Measurements from ENCODE around the gene NRG3.
"Not testable (repeated sequence)": the region's sequence is repeated elsewhere in the genome, so short reads cannot be mapped to it uniquely, and the experiment has no call there.

The NRG3 gene

GRCh38 chr10:81967716-81968115 is 92.7 kb downstream of the NRG3 start:
- no peak overlapping the region for H3K27ac Mint-ChIP-seq
- H3K4me3 Mint-ChIP-seq, result no peak overlapping the region
- no peaks in the 10 kb centered on the region for H3K4me1 Mint-ChIP-seq
- DNase-seq (ENCODE audit: low spot score in 2 of 2), result no peak
- H3K36me3 Mint-ChIP-seq, result no peaks in the 10 kb centered on the region
- no peak for ATAC-seq
- peaks cover 14% of the 10 kb centered on the region for H3K9me3 Mint-ChIP-seq

- no peak for ATAC-seq
- Mint-ChIP-seq H3K36me3 (no peaks in the 10 kb centered on the region), H3K4me1 (no peaks in the 10 kb centered on the region), H3K27ac (no peak overlapping the region), H3K9me3 (peaks cover 20% of the 10 kb centered on the region), H3K4me3 (no peak overlapping the region)
- DNase-seq (ENCODE audit: low spot score in 2 of 2), result no peak
Observed at GRCh38 chr10:81969136-81969535, 94.1 kb downstream of the NRG3 start.

GRCh38 chr10:81978238-81978637 is 103.2 kb downstream of the NRG3 start:
- H3K36me3 Mint-ChIP-seq, result no peaks in the 10 kb centered on the region
- DNase-seq (ENCODE audit: low spot score in 2 of 2), result no peak
- H3K27ac Mint-ChIP-seq, result no peak overlapping the region
- no peak for ATAC-seq
- peaks cover 24% of the 10 kb centered on the region for H3K9me3 Mint-ChIP-seq
- H3K4me3 Mint-ChIP-seq, result no peak overlapping the region
- no peaks in the 10 kb centered on the region for H3K4me1 Mint-ChIP-seq

GRCh38 chr10:81981724-81982123 is 106.7 kb downstream of the NRG3 start:
- H3K27ac Mint-ChIP-seq, result no peak overlapping the region
- no peak overlapping the region for H3K4me3 Mint-ChIP-seq
- H3K36me3 Mint-ChIP-seq, result no peaks in the 10 kb centered on the region
- peaks cover 11% of the 10 kb centered on the region for H3K9me3 Mint-ChIP-seq
- ATAC-seq, result no peak
- H3K4me1 Mint-ChIP-seq, result no peaks in the 10 kb centered on the region
- DNase-seq (ENCODE audit: low spot score in 2 of 2), result no peak

GRCh38 chr10:81984428-81984827 is 109.4 kb downstream of the NRG3 start:
- Mint-ChIP-seq H3K36me3 (no peaks in the 10 kb centered on the region), H3K27ac (no peak overlapping the region), H3K9me3 (peaks cover 16% of the 10 kb centered on the region), H3K4me3 (no peak overlapping the region), H3K4me1 (no peaks in the 10 kb centered on the region)
- no peak for DNase-seq (ENCODE audit: low spot score in 2 of 2)
- no peak for ATAC-seq

- Mint-ChIP-seq H3K27ac (no peak overlapping the region), H3K4me3 (no peak overlapping the region), H3K9me3 (peaks cover 7% of the 10 kb centered on the region), H3K4me1 (no peaks in the 10 kb centered on the region), H3K36me3 (no peaks in the 10 kb centered on the region)
- no peak for DNase-seq (ENCODE audit: low spot score in 2 of 2)
- no peak for ATAC-seq
Observed at GRCh38 chr10:81995254-81995653, 120.3 kb downstream of the NRG3 start.

- peaks cover 11% of the 10 kb centered on the region for H3K9me3 Mint-ChIP-seq
- ATAC-seq (no peak), DNase-seq (ENCODE audit: low spot score in 2 of 2) (no peak)
- H3K4me1 Mint-ChIP-seq, result no peaks in the 10 kb centered on the region
- H3K4me3 Mint-ChIP-seq, result no peak overlapping the region
- H3K27ac Mint-ChIP-seq, result no peak overlapping the region
- H3K36me3 Mint-ChIP-seq, result no peaks in the 10 kb centered on the region
Observed at GRCh38 chr10:81996927-81997326, 121.9 kb downstream of the NRG3 start.

- Mint-ChIP-seq H3K4me3 (no peak overlapping the region), H3K9me3 (peaks cover 16% of the 10 kb centered on the region), H3K4me1 (no peaks in the 10 kb centered on the region), H3K36me3 (no peaks in the 10 kb centered on the region), H3K27ac (no peak overlapping the region)
- no peak for ATAC-seq
- DNase-seq (ENCODE audit: low spot score in 2 of 2), result no peak
Observed at GRCh38 chr10:82020999-82021398, 146.0 kb downstream of the NRG3 start.

GRCh38 chr10:82027711-82028110 is 152.7 kb downstream of the NRG3 start:
- no peaks in the 10 kb centered on the region for H3K4me1 Mint-ChIP-seq
- H3K9me3 Mint-ChIP-seq, result peaks cover 11% of the 10 kb centered on the region
- H3K4me3 Mint-ChIP-seq, result no peak overlapping the region
- DNase-seq (ENCODE audit: low spot score in 2 of 2) (no peak), ATAC-seq (no peak)
- no peaks in the 10 kb centered on the region for H3K36me3 Mint-ChIP-seq
- H3K27ac Mint-ChIP-seq, result no peak overlapping the region

GRCh38 chr10:82037076-82037475 is 162.1 kb downstream of the NRG3 start:
- Mint-ChIP-seq H3K27ac (no peak overlapping the region), H3K36me3 (no peaks in the 10 kb centered on the region), H3K9me3 (peaks cover 8% of the 10 kb centered on the region), H3K4me3 (no peak overlapping the region), H3K4me1 (no peaks in the 10 kb centered on the region)
- DNase-seq (ENCODE audit: low spot score in 2 of 2) (no peak), ATAC-seq (no peak)

GRCh38 chr10:82038587-82038986 is 163.6 kb downstream of the NRG3 start:
- DNase-seq (ENCODE audit: low spot score in 2 of 2), result no peak
- Mint-ChIP-seq H3K4me3 (no peak overlapping the region), H3K9me3 (peaks cover 8% of the 10 kb centered on the region), H3K36me3 (no peaks in the 10 kb centered on the region), H3K27ac (no peak overlapping the region), H3K4me1 (no peaks in the 10 kb centered on the region)
- no peak for ATAC-seq

GRCh38 chr10:82040336-82040735 is 165.3 kb downstream of the NRG3 start:
- Mint-ChIP-seq H3K4me3 (no peak overlapping the region), H3K27ac (no peak overlapping the region), H3K9me3 (peaks cover 8% of the 10 kb centered on the region), H3K4me1 (no peaks in the 10 kb centered on the region), H3K36me3 (no peaks in the 10 kb centered on the region)
- DNase-seq (ENCODE audit: low spot score in 2 of 2), result no peak
- no peak for ATAC-seq

- H3K4me1 Mint-ChIP-seq, result no peaks in the 10 kb centered on the region
- H3K4me3 Mint-ChIP-seq, result no peak overlapping the region
- ATAC-seq (no peak), DNase-seq (ENCODE audit: low spot score in 2 of 2) (no peak)
- no peak overlapping the region for H3K27ac Mint-ChIP-seq
- H3K9me3 Mint-ChIP-seq, result peaks cover 8% of the 10 kb centered on the region
- no peaks in the 10 kb centered on the region for H3K36me3 Mint-ChIP-seq
Observed at GRCh38 chr10:82041018-82041417, 166.0 kb downstream of the NRG3 start.

- Mint-ChIP-seq H3K9me3 (peaks cover 7% of the 10 kb centered on the region), H3K27ac (no peak overlapping the region), H3K4me1 (no peaks in the 10 kb centered on the region), H3K4me3 (no peak overlapping the region), H3K36me3 (no peaks in the 10 kb centered on the region)
- ATAC-seq, result no peak
- no peak for DNase-seq (ENCODE audit: low spot score in 2 of 2)
Observed at GRCh38 chr10:82056391-82056790, 181.4 kb downstream of the NRG3 start.

GRCh38 chr10:82067192-82067591 is 192.2 kb downstream of the NRG3 start:
- H3K9me3 Mint-ChIP-seq; DNase-seq (ENCODE audit: low spot score in 2 of 2); ATAC-seq; H3K4me1 Mint-ChIP-seq; H3K36me3 Mint-ChIP-seq; H3K27ac Mint-ChIP-seq; H3K4me3 Mint-ChIP-seq: not testable (repeated sequence)

GRCh38 chr10:82068501-82068900 is 193.5 kb downstream of the NRG3 start:
- H3K9me3 Mint-ChIP-seq, result peaks cover 10% of the 10 kb centered on the region
- H3K4me1 Mint-ChIP-seq, result no peaks in the 10 kb centered on the region
- ATAC-seq (no peak), DNase-seq (ENCODE audit: low spot score in 2 of 2) (no peak)
- no peak overlapping the region for H3K27ac Mint-ChIP-seq
- no peak overlapping the region for H3K4me3 Mint-ChIP-seq
- H3K36me3 Mint-ChIP-seq, result no peaks in the 10 kb centered on the region

- Mint-ChIP-seq H3K4me3 (no peak overlapping the region), H3K9me3 (peaks cover 19% of the 10 kb centered on the region), H3K27ac (no peak overlapping the region), H3K4me1 (no peaks in the 10 kb centered on the region), H3K36me3 (no peaks in the 10 kb centered on the region)
- DNase-seq (ENCODE audit: low spot score in 2 of 2) (no peak), ATAC-seq (no peak)
Observed at GRCh38 chr10:82071231-82071630, 196.2 kb downstream of the NRG3 start.
